ENCODE measurements around the gene CAT.

Gene CAT

GRCh38 chr11:34425867-34426266 lies 12.9 kb upstream of the CAT start:
- no peak for DNase-seq

GRCh38 chr11:34426766-34427185 lies 12.0 kb upstream of the CAT start:
- no peak for DNase-seq

GRCh38 chr11:34427186-34427805 lies 11.4 kb upstream of the CAT start:
- DNase-seq, result no peak

GRCh38 chr11:34431979-34432378 lies 6.8 kb upstream of the CAT start:
- no peak for DNase-seq

- DNase-seq, result no peak
Observed at GRCh38 chr11:34432822-34433221, 5.9 kb upstream of the CAT start.

GRCh38 chr11:34433899-34434298 lies 4.8 kb upstream of the CAT start:
- no peak for DNase-seq

- DNase-seq, result no peak
Observed at GRCh38 chr11:34437224-34438125, 1.3 kb upstream of the CAT start.

GRCh38 chr11:34439610-34440198 lies 970 bp downstream of the CAT start:
- no peak for DNase-seq

- DNase-seq, result no peak
Observed at GRCh38 chr11:34441814-34442213, 3.1 kb downstream of the CAT start.

- no peak for DNase-seq
Observed at GRCh38 chr11:34443136-34443535, 4.4 kb downstream of the CAT start.

- DNase-seq, result no peak
Observed at GRCh38 chr11:34444428-34444827, 5.7 kb downstream of the CAT start.

GRCh38 chr11:34445956-34446355 lies 7.2 kb downstream of the CAT start:
- DNase-seq, result no peak

GRCh38 chr11:34446386-34446785 lies 7.7 kb downstream of the CAT start:
- DNase-seq, result no peak

GRCh38 chr11:34447044-34447443 lies 8.3 kb downstream of the CAT start:
- DNase-seq, result no peak

GRCh38 chr11:34448223-34448994 lies 9.7 kb downstream of the CAT start:
- no peak for DNase-seq

GRCh38 chr11:34449013-34449412 lies 10.3 kb downstream of the CAT start:
- no peak for DNase-seq

- no peak for DNase-seq
Observed at GRCh38 chr11:34451053-34451452, 12.3 kb downstream of the CAT start.

- no peak for DNase-seq
Observed at GRCh38 chr11:34454308-34455032, 15.7 kb downstream of the CAT start.

- DNase-seq, result no peak
Observed at GRCh38 chr11:34457607-34458006, 18.9 kb downstream of the CAT start.

GRCh38 chr11:34458525-34458924 lies 19.8 kb downstream of the CAT start:
- DNase-seq, result no peak

- DNase-seq, result no peak
Observed at GRCh38 chr11:34459507-34460162, 20.9 kb downstream of the CAT start.

- no peak for DNase-seq
Observed at GRCh38 chr11:34460278-34460677, 21.5 kb downstream of the CAT start.
